SK-N-SH treated with all-trans-retinoic acid at 6 μM for 48 hours (cell line): ENCODE measurements around the gene TBL1X.

Experiments used
- ATAC-seq: fragments of 200-7000 bp; cut with Tn5 transposase; 3 replicates; pipeline ENCODE4 v1.9.1; 2020; ENCODE audit warnings: mild to moderate bottlenecking, moderate library complexity
- ARNTL ChIP-seq: fragments of 450-650 bp; formaldehyde crosslinking; IDR thresholded peaks from 2 replicates; pipeline ENCODE4 v1.5.0; 2020; ENCODE audit warnings: low read depth, mild to moderate bottlenecking, moderate library complexity, borderline replicate concordance
- BACH2 ChIP-seq: fragments of 250-450 bp; sonication (Bioruptor Pico); IDR thresholded peaks from 2 replicates; pipeline ENCODE4 v1.9.0; 2021; ENCODE audit warnings: mild to moderate bottlenecking, borderline replicate concordance
- CREB5 ChIP-seq: fragments of 250-450 bp; sonication (Bioruptor Pico); IDR thresholded peaks from 2 replicates; pipeline ENCODE4 v1.5.1; 2020; ENCODE audit warnings: low read depth, mild to moderate bottlenecking, moderate library complexity
- CSDC2 ChIP-seq: fragments of 250-450 bp; sonication (Bioruptor Pico); IDR thresholded peaks from 2 replicates; pipeline ENCODE4 v1.5.0; 2020; ENCODE audit warnings: mild to moderate bottlenecking, moderate library complexity
- CSRNP3 ChIP-seq: fragments of 250-450 bp; sonication (Bioruptor Pico); IDR thresholded peaks from 2 replicates; pipeline ENCODE4 v1.5.1; 2021; ENCODE audit warnings: mild to moderate bottlenecking, moderate library complexity
- ESRRG ChIP-seq: fragments of 250-450 bp; sonication (Bioruptor Pico); IDR thresholded peaks from 2 replicates; pipeline ENCODE4 v1.6.1; 2021; ENCODE audit warnings: mild to moderate bottlenecking
- GLIS3 ChIP-seq: fragments of 250-450 bp; sonication (Bioruptor Pico); IDR thresholded peaks from 2 replicates; pipeline ENCODE4 v1.5.0; 2020; ENCODE audit warnings: mild to moderate bottlenecking, moderate library complexity
- ISL1 ChIP-seq: fragments of 250-450 bp; sonication (Bioruptor Pico); IDR thresholded peaks from 2 replicates; pipeline ENCODE4 v2.1.2; 2022; ENCODE audit warnings: mild to moderate bottlenecking, moderate library complexity
- OSR1 ChIP-seq: fragments of 250-450 bp; sonication (Bioruptor Pico); IDR thresholded peaks from 2 replicates; pipeline ENCODE4 v1.8.0; 2022; ENCODE audit warnings: moderate library complexity, mild to moderate bottlenecking, inconsistent platforms
- PATZ1 ChIP-seq: fragments of 250-450 bp; sonication (Bioruptor Pico); IDR thresholded peaks from 2 replicates; pipeline ENCODE4 v1.8.0; 2020; ENCODE audit warnings: mild to moderate bottlenecking, moderate library complexity, borderline replicate concordance
- POU6F1 ChIP-seq: fragments of 250-450 bp; sonication (Bioruptor Pico); IDR thresholded peaks from 2 replicates; pipeline ENCODE4 v1.8.0; 2021; ENCODE audit warnings: low read depth, mild to moderate bottlenecking, moderate library complexity, borderline replicate concordance
- PPARA ChIP-seq: fragments of 250-450 bp; sonication (Bioruptor Pico); IDR thresholded peaks from 2 replicates; pipeline ENCODE4 v1.5.0; 2020; ENCODE audit warnings: mild to moderate bottlenecking, borderline replicate concordance
- SNAI2 ChIP-seq: fragments of 250-450 bp; sonication (Bioruptor Pico); IDR thresholded peaks from 2 replicates; pipeline ENCODE4 v1.5.0; 2020; ENCODE audit warnings: mild to moderate bottlenecking, moderate library complexity
- TCF4 ChIP-seq: fragments of 250-450 bp; sonication (Bioruptor Pico); IDR thresholded peaks from 2 replicates; pipeline ENCODE4 v1.8.0; 2021; ENCODE audit warnings: mild to moderate bottlenecking, moderate library complexity, borderline replicate concordance
- TOX ChIP-seq: fragments of 250-450 bp; sonication (Bioruptor Pico); IDR thresholded peaks from 2 replicates; pipeline ENCODE4 v1.8.0; 2021; ENCODE audit warnings: mild to moderate bottlenecking, moderate library complexity, borderline replicate concordance
- TSHZ2 ChIP-seq: fragments of 250-450 bp; sonication (Bioruptor Pico); IDR thresholded peaks from 2 replicates; pipeline ENCODE4 v1.5.0; 2020; ENCODE audit warnings: mild to moderate bottlenecking, moderate library complexity
- ZC3H10 ChIP-seq: fragments of 250-450 bp; sonication (Bioruptor Pico); IDR thresholded peaks from 2 replicates; pipeline ENCODE4 v1.5.1; 2021; ENCODE audit warnings: mild to moderate bottlenecking, moderate library complexity
- ZFP3 ChIP-seq: fragments of 250-450 bp; sonication (Bioruptor Pico); IDR thresholded peaks from 2 replicates; pipeline ENCODE4 v1.5.0; 2020; ENCODE audit warnings: mild to moderate bottlenecking, moderate library complexity
- ZFP30 ChIP-seq: fragments of 450-650 bp; formaldehyde crosslinking; IDR thresholded peaks from 2 replicates; pipeline ENCODE4 v1.5.0; 2022; ENCODE audit warnings: mild to moderate bottlenecking, moderate library complexity
- ZNF565 ChIP-seq: fragments of 450-650 bp; formaldehyde crosslinking; conservative IDR thresholded peaks from 2 replicates; pipeline ENCODE4 v1.5.0; 2020; ENCODE audit warnings: low read depth, mild to moderate bottlenecking, moderate library complexity
- ZNF70 ChIP-seq: fragments of 450-650 bp; formaldehyde crosslinking; IDR thresholded peaks from 2 replicates; pipeline ENCODE4 v1.5.0; 2020; ENCODE audit warnings: mild to moderate bottlenecking, moderate library complexity
- ZNF8 ChIP-seq: fragments of 450-650 bp; formaldehyde crosslinking; IDR thresholded peaks from 2 replicates; pipeline ENCODE4 v1.5.0; 2020; ENCODE audit warnings: mild to moderate bottlenecking, moderate library complexity

The TBL1X gene

GRCh38 chrX:9586992-9587392 lies 122.1 kb downstream of the TBL1X start:
- TF ChIP-seq ZC3H10 (CRISPR knock-in tag) (no peak), ZNF565 (CRISPR knock-in tag) (no peak), TOX (CRISPR knock-in tag) (no peak), ARNTL (CRISPR knock-in tag) (no peak), TCF4 (CRISPR knock-in tag) (0 out of 2 replicates have a peak, but pooled peaks have one; percentile 14), CSRNP3 (CRISPR knock-in tag) (no peak), PPARA (CRISPR knock-in tag) (no peak), CSDC2 (CRISPR knock-in tag) (no peak), ZNF70 (CRISPR knock-in tag) (peak; percentile 56; the same call in 1 of the 2 replicates)
- peak; percentile 45; the same call in 2 of the 3 replicates for ATAC-seq

- ATAC-seq, result no peak
- TF ChIP-seq ZFP3 (no peak), ZFP30 (no peak), ZNF8 (no peak), TSHZ2 (CRISPR knock-in tag) (no peak), BACH2 (no peak), OSR1 (CRISPR knock-in tag) (no peak), GLIS3 (CRISPR knock-in tag) (no peak), PPARA (CRISPR knock-in tag) (no peak), TOX (CRISPR knock-in tag) (no peak)
Observed at GRCh38 chrX:9587642-9588041, 122.8 kb downstream of the TBL1X start.

GRCh38 chrX:9591496-9591895 lies 126.6 kb downstream of the TBL1X start:
- no peak for TF ChIP-seq PPARA (CRISPR knock-in tag)
- TF ChIP-seq ISL1 (CRISPR knock-in tag), result no peak
- no peak for TF ChIP-seq PATZ1 (CRISPR knock-in tag)
- TF ChIP-seq TSHZ2 (CRISPR knock-in tag), result no peak
- no peak for TF ChIP-seq OSR1 (CRISPR knock-in tag)
- TF ChIP-seq ARNTL (CRISPR knock-in tag), result no peak
- no peak for TF ChIP-seq TCF4 (CRISPR knock-in tag)
- TF ChIP-seq POU6F1, result no peak
- no peak for TF ChIP-seq TOX (CRISPR knock-in tag)
- no peak for TF ChIP-seq SNAI2 (CRISPR knock-in tag)
- no peak for TF ChIP-seq CSRNP3 (CRISPR knock-in tag)
- no peak for TF ChIP-seq ESRRG (CRISPR knock-in tag)
- no peak for TF ChIP-seq CREB5
- no peak for TF ChIP-seq ZC3H10 (CRISPR knock-in tag)
- no peak for TF ChIP-seq ZFP30
- no peak for TF ChIP-seq ZNF565 (CRISPR knock-in tag)
- ATAC-seq, result no peak
